Endothelial cell of umbilical vein (primary cell): ENCODE results near the gene TMC1. TPM values are rescaled to one million over a fixed set of nuclear protein-coding genes. Genes with fewer than 3 reads are reported as not detected.

Source experiments
- BruUV-seq: library from RNA; stranded (reverse); fragments of 400-500 nt; replicated peaks from 2 replicates; lab custom pipeline; 2021; lab: Mats Ljungman, UMichigan
- CTCF ChIA-PET: fragments of 300-600, 350-600 bp; sonication (Branson Sonifier 250); formaldehyde crosslinking; loops from one replicate; lab custom pipeline; 2021; ENCODE audit warnings: antibody characterized with exemption, inconsistent platforms; lab: Charles Lee
- POLR2A ChIA-PET: fragments of 300-600, 350-600 bp; sonication (Branson Sonifier 250); formaldehyde crosslinking; loops from one replicate; lab custom pipeline; 2021; ENCODE audit warnings: antibody characterized with exemption, inconsistent platforms; lab: Charles Lee
- DNase-seq: peaks from one replicate; pipeline ENCODE4 v3.0.0-alpha.2; 2011; ENCODE audit warnings: low read depth, low spot score
- FAIRE-seq: peaks from 2 replicates; lab custom pipeline; 2011; peaks lifted over from hg19 to GRCh38; lab: Jason Lieb, UNC
- H2AFZ ChIP-seq: 2 replicates; pipeline ENCODE4 v1.6.0; 2012; ENCODE audit warnings: low read depth, low read length, control low read depth, inconsistent platforms
- H3K27ac ChIP-seq: 2 replicates; pipeline ENCODE4 v1.5.1; 2011; ENCODE audit warnings: low read depth, mild to moderate bottlenecking, control low read depth, low read length, moderate library complexity; ENCODE audit not compliant: insufficient read depth
- H3K27me3 ChIP-seq, 2 experiments: 2 replicates each; pipeline versions ENCODE4 v1.6.0 to v1.6.1; 2011; ENCODE audit warnings: low read length in 2 of 2, mixed read lengths in 1 of 2; ENCODE audit not compliant: control insufficient read depth in 2 of 2, insufficient read depth in 2 of 2
- H3K36me3 ChIP-seq, 2 experiments: 2 replicates in 1 of 2; 3 replicates in 1 of 2; pipeline ENCODE4 v1.5.1; 2011; ENCODE audit warnings: low read length in 2 of 2, mild to moderate bottlenecking in 1 of 2, moderate library complexity in 1 of 2; ENCODE audit not compliant: control insufficient read depth in 2 of 2, insufficient read depth in 2 of 2; ENCODE audit errors: extremely low read depth in 1 of 2
- H3K4me1 ChIP-seq: 3 replicates; pipeline ENCODE4 v1.5.1; 2011; ENCODE audit warnings: mild to moderate bottlenecking, low read length; ENCODE audit not compliant: control insufficient read depth, insufficient read depth; ENCODE audit errors: extremely low read depth
- H3K4me2 ChIP-seq: 2 replicates; pipeline ENCODE4 v1.6.1; 2011; ENCODE audit warnings: low read length, control low read depth, mixed read lengths; ENCODE audit not compliant: insufficient read depth
- H3K4me3 ChIP-seq, 3 experiments: fragments of 200-600 bp in 1 of 3; sonication (generic), shearing (Covaris generic) in 1 of 3; replicated peaks in 1 of 3; 2 replicates each; pipeline ENCODE4 v1.5.1; 2011 to 2016; ENCODE audit warnings: control low read depth in 3 of 3, low read length in 3 of 3, mild to moderate bottlenecking in 2 of 3, inconsistent platforms in 1 of 3, low read depth in 1 of 3, moderate library complexity in 1 of 3; ENCODE audit not compliant: insufficient read depth in 1 of 3
- H3K79me2 ChIP-seq: 2 replicates; pipeline ENCODE4 v1.6.0; 2012; ENCODE audit warnings: low read length, inconsistent platforms; ENCODE audit not compliant: control insufficient read depth, insufficient read depth
- H3K9ac ChIP-seq: replicated peaks from 2 replicates; pipeline ENCODE3; 2011; ENCODE audit warnings: low read length, control low read depth; ENCODE audit not compliant: insufficient read depth; ENCODE audit errors: extremely low read depth
- H3K9me1 ChIP-seq: replicated peaks from 3 replicates; pipeline ENCODE4 v1.6.0; 2011; ENCODE audit warnings: mild to moderate bottlenecking, low read length; ENCODE audit not compliant: control insufficient read depth, insufficient read depth; ENCODE audit errors: extremely low read depth
- H3K9me3 ChIP-seq: replicated peaks from 2 replicates; pipeline ENCODE4 v1.5.1; 2012; ENCODE audit warnings: low read length, inconsistent platforms; ENCODE audit not compliant: control insufficient read depth, insufficient read depth
- H4K20me1 ChIP-seq: replicated peaks from 2 replicates; pipeline ENCODE3; 2011; ENCODE audit warnings: mild to moderate bottlenecking, low read length; ENCODE audit not compliant: control insufficient read depth, insufficient read depth; ENCODE audit errors: extremely low read depth
- EZH2 ChIP-seq: IDR thresholded peaks from 2 replicates; pipeline ENCODE4 v1.6.1; 2012; ENCODE audit warnings: borderline replicate concordance, low read depth, mild to moderate bottlenecking, moderate library complexity, low read length, inconsistent platforms; ENCODE audit not compliant: severe bottlenecking
- FOS ChIP-seq: IDR thresholded peaks from 2 replicates; pipeline ENCODE4 v1.6.1; 2011; ENCODE audit warnings: mild to moderate bottlenecking, low read length, moderate library complexity, borderline replicate concordance; ENCODE audit not compliant: insufficient read depth
- GATA2 ChIP-seq: IDR thresholded peaks from 2 replicates; pipeline ENCODE4 v1.7.0; 2011; ENCODE audit warnings: low read depth, mild to moderate bottlenecking, moderate library complexity, mixed read lengths, low read length; ENCODE audit not compliant: insufficient read length, insufficient read depth
- JUN ChIP-seq: IDR thresholded peaks from 2 replicates; pipeline ENCODE4 v1.6.1; 2011; ENCODE audit warnings: borderline replicate concordance, low read depth; ENCODE audit not compliant: insufficient read length, insufficient read depth
- MYC ChIP-seq: IDR thresholded peaks from one replicate; pipeline ENCODE4 v1.6.1; 2011; ENCODE audit warnings: mild to moderate bottlenecking, low read depth, low read length
- POLR2A ChIP-seq: IDR thresholded peaks from 2 replicates; pipeline ENCODE4 v1.6.1; 2012; ENCODE audit warnings: low read depth, mild to moderate bottlenecking, control low read depth, low read length
- POLR2AphosphoS5 ChIP-seq: IDR thresholded peaks from 2 replicates; pipeline ENCODE4 v1.6.1; 2012; ENCODE audit warnings: low read depth, mild to moderate bottlenecking, control low read depth, low read length, moderate library complexity; ENCODE audit not compliant: insufficient read depth
- dilution Hi-C: fragments of 300-500 bp; cut with MboI; formaldehyde crosslinking; loops from one replicate; pipeline ENCODE4 v1.15.0; 2019; ENCODE audit warnings: low sequenced_read_pairs; ENCODE audit not compliant: extremely low pct_ligation_motif_present
- intact Hi-C: fragments of 100-400 bp; cut with micrococcal nuclease; formaldehyde crosslinking; loops from one replicate; pipeline ENCODE4 v1.10.0; 2022
- polyA plus RNA-seq, 4 experiments: library from polyadenylated mRNA; depleted of rRNA in 3 of 4; stranded (reverse) in 3 of 4; unstranded in 1 of 4; fragments of >200 nt; gene quantifications; 2 replicates each; pipeline versions ENCODE4 v1.2.1 to v1.2.3, GENCODE V29; 2011 to 2012; ENCODE audit warnings: missing spikeins in 1 of 4
- total RNA-seq: library from RNA; stranded (reverse); gene quantifications from 2 replicates; pipeline ENCODE4 v1.2.3, GENCODE V29; 2021
- TF ChIP-seq, protein P1 (sequence below): IDR thresholded peaks from 2 replicates; pipeline ENCODE4 v1.6.1; 2011; ENCODE audit not compliant: insufficient read depth, insufficient read length
- TF ChIP-seq, protein P2 (sequence below), 2 donors: IDR thresholded peaks; 1 replicate in 1 of 2; 2 replicates in 1 of 2; pipeline ENCODE4 v1.5.1; 2011; ENCODE audit warnings: low read length in 2 of 2, mild to moderate bottlenecking in 2 of 2, moderate library complexity in 2 of 2, control low read depth in 1 of 2, inconsistent platforms in 1 of 2, low read depth in 1 of 2; ENCODE audit not compliant: insufficient read depth in 1 of 2; ENCODE audit errors: extremely low read depth in 1 of 2

Gene TMC1
- total and polyA plus RNA-seq, 2 donors (not counting 3 experiments of a cell fraction or from before 2014, with no cell fraction given), result 1.5 TPM; not detected in 1

DNA sequence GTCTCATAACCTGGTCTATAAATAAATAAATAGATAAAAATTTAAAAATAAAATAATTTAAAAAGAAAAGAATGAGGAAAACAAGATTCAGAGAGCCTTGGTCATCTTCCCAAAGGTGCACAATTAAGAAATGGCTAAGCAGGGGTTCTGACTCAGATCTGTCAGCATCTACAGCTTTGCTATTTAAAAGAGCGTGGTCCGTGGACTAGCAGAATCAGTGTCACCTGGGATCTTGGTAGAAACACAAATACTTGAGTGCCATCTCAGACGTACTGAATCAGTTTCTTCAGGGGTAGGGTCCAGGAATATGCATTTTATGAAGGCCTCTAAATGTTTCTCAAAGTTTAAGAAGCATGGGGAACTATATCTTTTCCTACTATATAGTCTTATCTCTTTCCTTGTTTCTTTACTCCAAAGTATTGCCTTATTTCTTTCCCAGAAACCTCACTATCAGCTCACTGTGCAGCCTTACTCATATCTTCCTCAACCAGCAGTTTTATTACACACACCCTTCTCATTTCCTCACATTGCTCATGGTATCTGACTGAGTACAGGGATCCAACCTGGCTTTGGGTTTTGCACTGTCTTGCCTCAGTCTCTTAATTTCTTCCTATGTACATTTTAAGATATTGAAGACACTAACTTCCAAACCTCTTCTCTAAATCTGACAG, 58.6 kb downstream of the TMC1 start:
- Histone ChIP-seq H4K20me1 (no peaks in the 10 kb centered on the region), H3K36me3 (no peaks in the 10 kb centered on the region), H3K9me1 (no peaks in the 10 kb centered on the region), H3K9me3 (no peaks in the 10 kb centered on the region), H3K4me1 (peaks cover 60% of the 10 kb centered on the region), H3K4me2 (peak overlapping the region; percentile 3), H3K27me3 (no peaks in the 10 kb centered on the region), H3K4me3 (no peak overlapping the region), H3K27ac (peak overlapping the region; percentile 15), H3K9ac (no peak overlapping the region), H3K79me2 (no peaks in the 10 kb centered on the region), H2AFZ (no peak overlapping the region)
- intact Hi-C loops (no loop called here), dilution Hi-C loops (no loop called here)
- FAIRE-seq (no peak), DNase-seq (peak; percentile 68)
- no TSS peak for BruUV-seq
- CTCF ChIA-PET, result interaction anchor here (1.3 kb wide), 1 partner anchor 9 kb away, joined by 4 read pairs; no protein-coding TSS in a partner anchor
- POLR2A ChIA-PET, result no interaction called here
- TF ChIP-seq POLR2A, result no peak
- TF ChIP-seq EZH2, result no peak
- peak; percentile 62 for TF ChIP-seq FOS
- peak; percentile 59 for TF ChIP-seq GATA2
- TF ChIP-seq MYC, result no peak
- no peak for TF ChIP-seq POLR2AphosphoS5
- TF ChIP-seq, protein P1, sequence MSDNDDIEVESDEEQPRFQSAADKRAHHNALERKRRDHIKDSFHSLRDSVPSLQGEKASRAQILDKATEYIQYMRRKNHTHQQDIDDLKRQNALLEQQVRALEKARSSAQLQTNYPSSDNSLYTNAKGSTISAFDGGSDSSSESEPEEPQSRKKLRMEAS, result no peak
- TF ChIP-seq, protein P2, sequence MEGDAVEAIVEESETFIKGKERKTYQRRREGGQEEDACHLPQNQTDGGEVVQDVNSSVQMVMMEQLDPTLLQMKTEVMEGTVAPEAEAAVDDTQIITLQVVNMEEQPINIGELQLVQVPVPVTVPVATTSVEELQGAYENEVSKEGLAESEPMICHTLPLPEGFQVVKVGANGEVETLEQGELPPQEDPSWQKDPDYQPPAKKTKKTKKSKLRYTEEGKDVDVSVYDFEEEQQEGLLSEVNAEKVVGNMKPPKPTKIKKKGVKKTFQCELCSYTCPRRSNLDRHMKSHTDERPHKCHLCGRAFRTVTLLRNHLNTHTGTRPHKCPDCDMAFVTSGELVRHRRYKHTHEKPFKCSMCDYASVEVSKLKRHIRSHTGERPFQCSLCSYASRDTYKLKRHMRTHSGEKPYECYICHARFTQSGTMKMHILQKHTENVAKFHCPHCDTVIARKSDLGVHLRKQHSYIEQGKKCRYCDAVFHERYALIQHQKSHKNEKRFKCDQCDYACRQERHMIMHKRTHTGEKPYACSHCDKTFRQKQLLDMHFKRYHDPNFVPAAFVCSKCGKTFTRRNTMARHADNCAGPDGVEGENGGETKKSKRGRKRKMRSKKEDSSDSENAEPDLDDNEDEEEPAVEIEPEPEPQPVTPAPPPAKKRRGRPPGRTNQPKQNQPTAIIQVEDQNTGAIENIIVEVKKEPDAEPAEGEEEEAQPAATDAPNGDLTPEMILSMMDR (IDR thresholded peaks at IDR 0.05; ENCODE audit: extremely low read depth in 1 of 2, insufficient read depth in 1 of 2, low read depth in 1 of 2, low read length in 2 of 2), result no peak
- TF ChIP-seq JUN, result no peak
